OCI-LY3 (cell line): ENCODE data around the gene RACGAP1.

Experiments used
- CTCF ChIP-seq: fragments of 200-600, 300-600 bp; sonication (generic); IDR thresholded peaks from 2 replicates; pipeline ENCODE4 v1.5.1; 2014; ENCODE audit warnings: antibody characterized with exemption, low read length, low read depth
- EZH2phosphoT487 ChIP-seq: fragments of 200-600 bp; shearing (Covaris generic); IDR thresholded peaks from 2 replicates; pipeline ENCODE4 v1.6.1; 2018; ENCODE audit warnings: antibody characterized with exemption, mixed run types, low read depth

DNA sequence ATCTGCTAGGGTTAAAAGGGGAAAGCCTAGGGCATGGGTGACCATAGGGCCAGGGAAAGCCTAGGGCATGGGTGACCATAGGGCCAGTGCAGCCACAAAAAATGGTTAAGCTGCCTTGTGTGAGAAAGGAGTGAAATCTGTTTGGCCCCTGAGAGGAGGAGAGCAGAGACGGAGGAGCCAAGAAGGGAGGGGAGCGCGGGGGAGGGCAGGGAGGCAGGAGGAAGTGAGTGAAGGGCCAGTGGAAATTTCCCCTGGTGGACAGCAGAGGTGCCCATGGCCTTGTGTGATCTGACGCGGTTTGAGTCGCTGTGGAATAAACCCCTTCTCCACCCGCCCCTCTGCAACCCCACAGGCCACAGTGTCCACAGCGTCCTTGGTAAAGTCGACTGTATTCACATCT is 53.2 kb downstream of the RACGAP1 start:
- TF ChIP-seq CTCF (no peak), EZH2phosphoT487 (no peak)
